ENCODE measurements around the gene PLPPR2.

PLPPR2 gene

GRCh38 chr19:11380653-11381537 lies 25.7 kb downstream of the PLPPR2 start:
- DNase-seq (ENCODE audit: low spot score in 2 of 2), result peak; percentile 95 to 97
- no peaks in the 10 kb centered on the region for H3K9me3 Mint-ChIP-seq
- peak overlapping the region; percentile 99 for H3K27ac Mint-ChIP-seq (ENCODE audit: low read depth)
- peak overlapping the region; percentile 83 for H3K4me3 Mint-ChIP-seq
- H3K4me1 Mint-ChIP-seq, result peaks cover 37% of the 10 kb centered on the region
- peaks cover 9% of the 10 kb centered on the region for H3K27me3 Mint-ChIP-seq
- ATAC-seq (replicated peaks; ENCODE audit: extremely low read depth, poor library complexity, severe bottlenecking), result peak; percentile 87
- H3K36me3 Mint-ChIP-seq (ENCODE audit: insufficient read depth), result peaks cover 18% of the 10 kb centered on the region

- no peak for ATAC-seq (replicated peaks; ENCODE audit: extremely low read depth, poor library complexity, severe bottlenecking)
- Mint-ChIP-seq H3K27ac (ENCODE audit: low read depth) (peak overlapping the region; percentile 10), H3K4me1 (peaks cover 31% of the 10 kb centered on the region), H3K36me3 (ENCODE audit: insufficient read depth) (peaks cover 18% of the 10 kb centered on the region), H3K27me3 (peaks cover 9% of the 10 kb centered on the region), H3K4me3 (peak overlapping the region; percentile 60), H3K9me3 (no peaks in the 10 kb centered on the region)
- peak in 1 of 2 donors; percentile 37 for DNase-seq (ENCODE audit: low spot score in 2 of 2)
Measured at GRCh38 chr19:11382898-11383705, 27.9 kb downstream of the PLPPR2 start.

- peaks cover 9% of the 10 kb centered on the region for H3K27me3 Mint-ChIP-seq
- DNase-seq (ENCODE audit: low spot score in 2 of 2), result no peak
- H3K4me3 Mint-ChIP-seq, result peak overlapping the region; percentile 60
- H3K4me1 Mint-ChIP-seq, result peaks cover 31% of the 10 kb centered on the region
- no peak overlapping the region for H3K27ac Mint-ChIP-seq (ENCODE audit: low read depth)
- no peaks in the 10 kb centered on the region for H3K9me3 Mint-ChIP-seq
- ATAC-seq (replicated peaks; ENCODE audit: extremely low read depth, poor library complexity, severe bottlenecking), result no peak
- H3K36me3 Mint-ChIP-seq (ENCODE audit: insufficient read depth), result peaks cover 18% of the 10 kb centered on the region
Measured at GRCh38 chr19:11383706-11384048, 28.4 kb downstream of the PLPPR2 start.

GRCh38 chr19:11384778-11385129 lies 29.5 kb downstream of the PLPPR2 start:
- H3K27me3 Mint-ChIP-seq, result peaks cover 9% of the 10 kb centered on the region
- DNase-seq (ENCODE audit: low spot score in 2 of 2) (no peak), ATAC-seq (replicated peaks; ENCODE audit: extremely low read depth, poor library complexity, severe bottlenecking) (no peak)
- H3K4me1 Mint-ChIP-seq, result peaks cover 31% of the 10 kb centered on the region
- no peak overlapping the region for H3K27ac Mint-ChIP-seq (ENCODE audit: low read depth)
- H3K9me3 Mint-ChIP-seq, result no peaks in the 10 kb centered on the region
- H3K36me3 Mint-ChIP-seq (ENCODE audit: insufficient read depth), result peaks cover 18% of the 10 kb centered on the region
- no peak overlapping the region for H3K4me3 Mint-ChIP-seq

- H3K27me3 Mint-ChIP-seq, result peaks cover 17% of the 10 kb centered on the region
- H3K36me3 Mint-ChIP-seq (ENCODE audit: insufficient read depth), result no peaks in the 10 kb centered on the region
- no peak for DNase-seq (ENCODE audit: low spot score in 2 of 2)
- peaks cover 9% of the 10 kb centered on the region for H3K4me1 Mint-ChIP-seq
- H3K9me3 Mint-ChIP-seq, result peaks cover 5% of the 10 kb centered on the region
- H3K27ac Mint-ChIP-seq (ENCODE audit: low read depth), result no peak overlapping the region
- H3K4me3 Mint-ChIP-seq, result no peak overlapping the region
- no peak for ATAC-seq (replicated peaks; ENCODE audit: extremely low read depth, poor library complexity, severe bottlenecking)
Measured at GRCh38 chr19:11387162-11388034, 32.2 kb downstream of the PLPPR2 start.

- Mint-ChIP-seq H3K27ac (ENCODE audit: low read depth) (no peak overlapping the region), H3K9me3 (peaks cover 5% of the 10 kb centered on the region), H3K4me3 (no peak overlapping the region), H3K4me1 (no peaks in the 10 kb centered on the region), H3K36me3 (ENCODE audit: insufficient read depth) (no peaks in the 10 kb centered on the region), H3K27me3 (peaks cover 18% of the 10 kb centered on the region)
- no peak for DNase-seq (ENCODE audit: low spot score in 2 of 2)
- ATAC-seq (replicated peaks; ENCODE audit: extremely low read depth, poor library complexity, severe bottlenecking), result no peak
Measured at GRCh38 chr19:11390359-11390758, 35.1 kb downstream of the PLPPR2 start.

GRCh38 chr19:11390933-11391680 lies 35.9 kb downstream of the PLPPR2 start:
- Mint-ChIP-seq H3K36me3 (ENCODE audit: insufficient read depth) (no peaks in the 10 kb centered on the region), H3K9me3 (peaks cover 5% of the 10 kb centered on the region), H3K27me3 (peaks cover 22% of the 10 kb centered on the region), H3K4me3 (no peak overlapping the region), H3K27ac (ENCODE audit: low read depth) (no peak overlapping the region), H3K4me1 (no peaks in the 10 kb centered on the region)
- ATAC-seq (replicated peaks; ENCODE audit: extremely low read depth, poor library complexity, severe bottlenecking) (no peak), DNase-seq (ENCODE audit: low spot score in 2 of 2) (no peak)

- H3K36me3 Mint-ChIP-seq (ENCODE audit: insufficient read depth), result peaks cover 4% of the 10 kb centered on the region
- no peak overlapping the region for H3K4me3 Mint-ChIP-seq
- no peak overlapping the region for H3K27ac Mint-ChIP-seq (ENCODE audit: low read depth)
- ATAC-seq (replicated peaks; ENCODE audit: extremely low read depth, poor library complexity, severe bottlenecking) (no peak), DNase-seq (ENCODE audit: low spot score in 2 of 2) (no peak)
- H3K4me1 Mint-ChIP-seq, result no peaks in the 10 kb centered on the region
- no peaks in the 10 kb centered on the region for H3K9me3 Mint-ChIP-seq
- H3K27me3 Mint-ChIP-seq, result peaks cover 23% of the 10 kb centered on the region
Measured at GRCh38 chr19:11397089-11397610, 41.9 kb downstream of the PLPPR2 start.

- no peaks in the 10 kb centered on the region for H3K9me3 Mint-ChIP-seq
- H3K36me3 Mint-ChIP-seq (ENCODE audit: insufficient read depth), result peaks cover 4% of the 10 kb centered on the region
- peaks cover 20% of the 10 kb centered on the region for H3K27me3 Mint-ChIP-seq
Measured at GRCh38 chr19:11399667-11400066, 44.4 kb downstream of the PLPPR2 start.

GRCh38 chr19:11400798-11401197 lies 45.6 kb downstream of the PLPPR2 start:
- DNase-seq (ENCODE audit: low spot score in 2 of 2) (no peak), ATAC-seq (replicated peaks; ENCODE audit: extremely low read depth, poor library complexity, severe bottlenecking) (no peak)
- H3K36me3 Mint-ChIP-seq (ENCODE audit: insufficient read depth), result peaks cover 4% of the 10 kb centered on the region
- H3K4me1 Mint-ChIP-seq, result no peaks in the 10 kb centered on the region
- H3K4me3 Mint-ChIP-seq, result no peak overlapping the region
- H3K9me3 Mint-ChIP-seq, result no peaks in the 10 kb centered on the region
- H3K27ac Mint-ChIP-seq (ENCODE audit: low read depth), result no peak overlapping the region
- H3K27me3 Mint-ChIP-seq, result peaks cover 9% of the 10 kb centered on the region

More at GRCh38 chr19:11399667-11400066, 44.4 kb downstream of the PLPPR2 start:
- Mint-ChIP-seq H3K4me3 (no peak overlapping the region), H3K27ac (ENCODE audit: low read depth) (no peak overlapping the region), H3K4me1 (no peaks in the 10 kb centered on the region)
- DNase-seq (ENCODE audit: low spot score in 2 of 2), result no peak
- ATAC-seq (replicated peaks; ENCODE audit: extremely low read depth, poor library complexity, severe bottlenecking), result no peak

GRCh38 chr19:11401808-11402543 lies 46.7 kb downstream of the PLPPR2 start:
- Mint-ChIP-seq H3K36me3 (ENCODE audit: insufficient read depth) (peaks cover 3% of the 10 kb centered on the region), H3K27ac (ENCODE audit: low read depth) (no peak overlapping the region), H3K4me3 (no peak overlapping the region), H3K9me3 (no peaks in the 10 kb centered on the region), H3K4me1 (no peaks in the 10 kb centered on the region), H3K27me3 (peaks cover 19% of the 10 kb centered on the region)
- DNase-seq (ENCODE audit: low spot score in 2 of 2), result no peak
- no peak for ATAC-seq (replicated peaks; ENCODE audit: extremely low read depth, poor library complexity, severe bottlenecking)

Data from central memory CD8-positive, alpha-beta T cell (primary cell).